Lung (tissue), 12 donors: Measurements from ENCODE around the gene HYAL3. TPM values are rescaled to one million over a fixed set of nuclear protein-coding genes. Genes with fewer than 3 reads are reported as not detected.
"Not testable (repeated sequence)": the region's sequence is repeated elsewhere in the genome, so short reads cannot be mapped to it uniquely, and the experiment has no call there.

Experiments used
- ATAC-seq: fragments of 200-7000 bp; cut with Tn5 transposase; one replicate; pipeline ENCODE4 v1.9.1; 2020; ENCODE audit warnings: moderate number of reproducible peaks; ENCODE audit not compliant: insufficient read depth, low FRiP score
- DNase-seq, 3 donors: peaks; one replicate each; pipeline ENCODE4 v3.0.0-alpha.2; 2013 to 2017
- H3K27ac ChIP-seq, 2 donors: one replicate each; pipeline ENCODE4 v1.5.1; 2013; ENCODE audit warnings: mild to moderate bottlenecking in 2 of 2, moderate library complexity in 2 of 2, control low read depth in 1 of 2, inconsistent platforms in 1 of 2, low read depth in 1 of 2, low read length in 1 of 2
- H3K27me3 ChIP-seq, 3 donors: one replicate each; pipeline ENCODE4 v1.5.1; 2013; ENCODE audit warnings: low read length in 2 of 3; ENCODE audit not compliant: control insufficient read depth in 3 of 3, insufficient read depth in 3 of 3
- H3K36me3 ChIP-seq, 4 donors: one replicate each; pipeline ENCODE4 v1.5.1; 2013; ENCODE audit warnings: low read length in 4 of 4, mild to moderate bottlenecking in 1 of 4, moderate library complexity in 1 of 4; ENCODE audit not compliant: control insufficient read depth in 4 of 4, insufficient read depth in 4 of 4
- H3K4me1 ChIP-seq, 5 donors: one replicate each; pipeline ENCODE4 v1.5.1; 2013; ENCODE audit warnings: low read length in 5 of 5, mild to moderate bottlenecking in 2 of 5, moderate library complexity in 1 of 5; ENCODE audit not compliant: control insufficient read depth in 5 of 5, insufficient read depth in 5 of 5
- H3K4me3 ChIP-seq: one replicate; pipeline ENCODE4 v1.5.1; 2013; ENCODE audit warnings: mild to moderate bottlenecking, control low read depth, moderate library complexity
- H3K9ac ChIP-seq, 2 donors: one replicate each; pipeline ENCODE4 v1.5.1; 2013; ENCODE audit warnings: low read length in 2 of 2, control low read depth in 1 of 2; ENCODE audit not compliant: insufficient read depth in 1 of 2
- H3K9me3 ChIP-seq, 4 donors: one replicate each; pipeline ENCODE4 v1.5.1; 2013; ENCODE audit warnings: low read length in 3 of 4, mild to moderate bottlenecking in 1 of 4, moderate library complexity in 1 of 4; ENCODE audit not compliant: control insufficient read depth in 4 of 4, insufficient read depth in 3 of 4
- CTCF ChIP-seq: IDR thresholded peaks from 2 replicates; pipeline ENCODE4 v1.5.1; 2012; ENCODE audit warnings: mild to moderate bottlenecking; ENCODE audit errors: control extremely low read depth, extremely low read depth
- WGBS, 2 donors: extraction: QIAGEN DNeasy Blood & Tissue Kit; methylation state at CpG; one replicate each; pipeline ENCODE4 v1.1.7; 2013; 5-methylcytosine and 5-hydroxymethylcytosine counted together
- polyA plus RNA-seq, 2 donors: library from polyadenylated mRNA; stranded (reverse); fragments of 200-250 nt; gene quantifications; one replicate each; pipeline ENCODE4 v1.2.1, GENCODE V29; 2013
- total RNA-seq, 2 donors: library from RNA; depleted of rRNA in 1 of 2; stranded (reverse); fragments of >200 nt in 1 of 2; gene quantifications; one replicate each; pipeline ENCODE4 v1.2.1, GENCODE V29; 2014 to 2021
- donor health status: control.
- donor health status: control.
- donor health status: Bipolar disorder and iron deficiency.
- donor health status: healthy.
- donor health status: DM: yes; HTN: yes; CAD: no.

Gene HYAL3
- total and polyA plus RNA-seq, 4 donors: 1.4 to 4.9 (median 3.3) TPM

GRCh38 chr3:50314342-50314741, 15.1 kb upstream of the HYAL3 start:
- Histone ChIP-seq H3K27ac (peak overlapping the region in 1 of 2 donors; percentile 79), H3K9ac (no peak overlapping the region), H3K4me1 (peaks cover 0 to 35% (median 5%) of the 10 kb centered on the region in 5 donors), H3K36me3 (peaks cover 0 to 21% (median 16%) of the 10 kb centered on the region in 4 donors), H3K9me3 (no peaks in the 10 kb centered on the region), H3K4me3 (no peak overlapping the region), H3K27me3 (no peaks in the 10 kb centered on the region)
- 48 to 79% methylated on average over 3 of the region's 3 CpGs for WGBS, 2 donors
- ATAC-seq: no peak
- TF ChIP-seq CTCF: no peak
- DNase-seq: no peak

- not testable (repeated sequence) for H3K9ac ChIP-seq, H3K27ac ChIP-seq, ATAC-seq, H3K9me3 ChIP-seq, H3K27me3 ChIP-seq, H3K4me3 ChIP-seq, DNase-seq
- H3K4me1 ChIP-seq: peaks cover 0 to 16% (median 0%) of the 10 kb centered on the region in 5 donors
- WGBS, 2 donors: 84 to 95% methylated on average over 4 to 32 of the region's 32 CpGs
- H3K36me3 ChIP-seq: peaks cover 0 to 12% (median 4%) of the 10 kb centered on the region in 4 donors
Observed at GRCh38 chr3:50312041-50312440, 12.8 kb upstream of the HYAL3 start.

DNA sequence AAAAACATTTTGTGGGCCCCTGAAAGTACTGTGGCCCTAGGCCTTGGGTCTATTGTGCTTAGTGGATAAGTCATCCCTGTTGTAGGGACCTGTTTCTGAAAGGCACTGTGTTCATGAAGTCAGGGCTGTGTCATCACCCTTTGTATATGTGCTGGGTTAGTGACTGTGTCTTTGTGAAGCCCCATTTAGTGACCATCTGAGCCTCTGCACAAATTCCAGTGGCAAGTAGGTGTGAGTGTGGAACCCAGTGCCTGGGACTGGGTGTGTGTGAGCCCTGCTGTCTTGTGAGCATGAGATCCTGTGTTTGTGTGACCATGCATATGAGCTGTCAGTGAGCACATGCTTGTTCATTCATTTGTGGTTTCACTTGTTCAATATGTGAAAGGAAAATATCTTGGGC, 5.4 kb upstream of the HYAL3 start:
- Histone ChIP-seq H3K9me3 (no peaks in the 10 kb centered on the region), H3K27me3 (no peaks in the 10 kb centered on the region), H3K27ac (no peak overlapping the region), H3K4me3 (no peak overlapping the region), H3K4me1 (peaks cover 10 to 20% (median 16%) of the 10 kb centered on the region in 5 donors), H3K9ac (no peak overlapping the region), H3K36me3 (peaks cover 0 to 6% (median under 1%) of the 10 kb centered on the region in 4 donors)
- no peak for DNase-seq
- no peak for ATAC-seq
- TF ChIP-seq CTCF: no peak

DNA sequence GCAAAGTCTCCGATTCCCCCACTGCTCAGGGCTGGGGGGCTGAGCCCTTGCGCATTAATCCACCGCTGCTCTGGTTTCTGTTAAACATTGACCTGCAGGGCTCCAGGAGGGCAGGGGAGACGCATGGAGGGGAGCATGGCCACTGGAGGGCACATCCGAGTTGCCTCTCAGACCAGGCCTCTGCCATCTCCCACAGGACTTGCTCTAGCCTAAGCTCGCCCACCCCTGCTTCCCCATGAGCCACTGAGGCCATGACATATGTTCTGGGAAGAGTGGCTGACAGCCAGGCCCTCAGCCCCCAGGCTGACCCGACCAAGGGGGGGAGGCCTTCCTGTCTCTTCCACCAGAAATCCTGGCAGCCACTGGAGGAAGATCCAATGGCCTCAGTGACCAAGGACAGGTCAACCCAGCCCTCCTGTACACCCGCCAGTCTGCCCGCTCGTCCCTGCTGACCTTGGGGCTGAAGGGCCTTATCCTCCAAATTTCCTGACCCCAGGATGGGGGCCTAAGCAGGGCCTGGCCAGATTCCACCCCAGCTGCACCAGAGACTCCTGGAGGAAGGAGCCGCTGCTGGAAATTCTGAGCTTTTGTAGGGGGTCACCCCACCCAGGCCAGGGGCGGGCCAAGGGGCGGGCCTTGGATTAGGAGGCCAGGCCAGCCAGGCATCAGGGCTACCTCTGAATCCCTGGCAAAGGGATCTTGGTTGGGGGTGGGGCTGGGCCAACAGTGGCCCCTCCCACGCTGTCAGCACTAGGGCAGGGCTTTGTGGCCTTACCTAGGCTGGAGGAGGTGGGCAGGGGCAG, 4.0 kb upstream of the HYAL3 start, which contains the start of gene HYAL1:
Gene HYAL1 (minus strand): TSS at position 562 of the 803 bp plus-strand sequence. CDS start 618 bp downstream, outside the sequence.
- 43 to 69% methylated on average over 14 of the region's 14 CpGs for WGBS, 2 donors
- ATAC-seq (peak; percentile 17), DNase-seq (peak; percentile 30 to 56 (median 48))
- H3K9ac ChIP-seq: no peak within 1 kb of the TSS
- no peak for TF ChIP-seq CTCF
- no peaks in the 10 kb centered on the region for H3K36me3 ChIP-seq
- peak within 1 kb of the TSS; percentile 18 for H3K4me3 ChIP-seq
- H3K27ac ChIP-seq: peak within 1 kb of the TSS; percentile 83 to 84
- no peaks in the 10 kb centered on the region for H3K27me3 ChIP-seq
- peaks cover 10 to 28% (median 17%) of the 10 kb centered on the region in 5 donors for H3K4me1 ChIP-seq
- H3K9me3 ChIP-seq: no peaks in the 10 kb centered on the region
